HG03095 (cell line): Measurements from ENCODE around the gene UQCC2.

ENCODE experiments used
- ATAC-seq: cut with Tn5 transposase; IDR thresholded peaks from one replicate; pipeline ENCODE4 v1.9.1; 2021; ENCODE audit warnings: moderate library complexity; ENCODE audit not compliant: unreplicated experiment

Gene UQCC2

GRCh38 chr6:33744001-33744848 is 32.7 kb upstream of the UQCC2 start:
- no peak for ATAC-seq

- no peak for ATAC-seq
Measured at GRCh38 chr6:33742837-33743236, 31.3 kb upstream of the UQCC2 start.

- no peak for ATAC-seq
Measured at GRCh38 chr6:33742092-33742491, 30.6 kb upstream of the UQCC2 start.

GRCh38 chr6:33740794-33741193 is 29.3 kb upstream of the UQCC2 start:
- ATAC-seq = no peak

GRCh38 chr6:33740204-33740608 is 28.7 kb upstream of the UQCC2 start:
- ATAC-seq = no peak

- no peak for ATAC-seq
Measured at GRCh38 chr6:33739571-33739970, 28.1 kb upstream of the UQCC2 start.

GRCh38 chr6:33738879-33739278 is 27.4 kb upstream of the UQCC2 start:
- no peak for ATAC-seq

- no peak for ATAC-seq
Measured at GRCh38 chr6:33738153-33738552, 26.7 kb upstream of the UQCC2 start.

- ATAC-seq = no peak
Measured at GRCh38 chr6:33737267-33738026, 25.9 kb upstream of the UQCC2 start.

GRCh38 chr6:33735216-33735615 is 23.7 kb upstream of the UQCC2 start:
- ATAC-seq = no peak

GRCh38 chr6:33733709-33734007 is 22.2 kb upstream of the UQCC2 start:
- no peak for ATAC-seq

- ATAC-seq = no peak
Measured at GRCh38 chr6:33732817-33733708, 21.6 kb upstream of the UQCC2 start.

GRCh38 chr6:33732385-33732784 is 20.9 kb upstream of the UQCC2 start:
- no peak for ATAC-seq

- ATAC-seq = no peak
Measured at GRCh38 chr6:33731751-33732282, 20.3 kb upstream of the UQCC2 start.

GRCh38 chr6:33731035-33731434 is 19.5 kb upstream of the UQCC2 start:
- ATAC-seq = no peak

GRCh38 chr6:33730611-33731010 is 19.1 kb upstream of the UQCC2 start:
- no peak for ATAC-seq

GRCh38 chr6:33729059-33729458 is 17.6 kb upstream of the UQCC2 start:
- no peak for ATAC-seq

- ATAC-seq = no peak
Measured at GRCh38 chr6:33728438-33728837, 16.9 kb upstream of the UQCC2 start.

GRCh38 chr6:33727932-33728331 is 16.4 kb upstream of the UQCC2 start:
- no peak for ATAC-seq

GRCh38 chr6:33727126-33727525 is 15.6 kb upstream of the UQCC2 start:
- no peak for ATAC-seq

GRCh38 chr6:33726696-33727095 is 15.2 kb upstream of the UQCC2 start:
- ATAC-seq = no peak
